Cardiac muscle cell (in vitro differentiated cells and primary cell): ENCODE data around the gene CREG2. TPM values are rescaled to one million over a fixed set of nuclear protein-coding genes. Genes with fewer than 3 reads are reported as not detected.

Experiments
- DNase-seq, 2 donors: peaks; one replicate each; pipeline versions ENCODE4 v3.0.0 to v3.0.0-alpha.2; 2010 to 2017; ENCODE audit warnings: low read depth in 1 of 2, low spot score in 1 of 2
- H3K27ac ChIP-seq: fragments of 200-600 bp; sonication (generic); 2 replicates; pipeline ENCODE4 v1.5.1; 2016
- H3K27me3 ChIP-seq: fragments of 200-600 bp; sonication (generic); 2 replicates; pipeline ENCODE4 v1.6.0; 2016; ENCODE audit warnings: control low read depth
- H3K36me3 ChIP-seq: fragments of 200-600 bp; sonication (generic); 2 replicates; pipeline ENCODE4 v1.5.1; 2016; ENCODE audit warnings: control low read depth
- H3K4me1 ChIP-seq: fragments of 200-600 bp; sonication (generic); 2 replicates; pipeline ENCODE4 v1.8.1; 2017; ENCODE audit warnings: low read depth, mild to moderate bottlenecking, mixed run types
- H3K4me3 ChIP-seq: fragments of 200-600 bp; sonication (generic); 2 replicates; pipeline ENCODE4 v1.5.1; 2016; ENCODE audit warnings: mild to moderate bottlenecking
- H3K9me3 ChIP-seq: fragments of 200-600 bp; sonication (generic); 2 replicates; pipeline ENCODE4 v1.5.1; 2017; ENCODE audit warnings: low read depth, mild to moderate bottlenecking, control low read depth
- polyA plus RNA-seq: library from polyadenylated mRNA; unstranded; fragments of >200 nt; fragmentation: Nextera tagmentation; extraction: Ambion mirVana; gene quantifications from 2 replicates; pipeline ENCODE4 v1.2.1, GENCODE V29; 2016
- total RNA-seq: library from RNA; depleted of rRNA; stranded (reverse); fragments of >200 nt; gene quantifications from 2 replicates; pipeline ENCODE4 v1.2.3, GENCODE V29; 2016
- TF ChIP-seq, protein P1 (sequence below): IDR thresholded peaks from 2 replicates; pipeline ENCODE4 v1.5.1; 2012; ENCODE audit warnings: low read depth, mild to moderate bottlenecking, low read length

CREG2 gene
- total and polyA plus RNA-seq, 2 experiments from 2014 or later, result 2.2 to 4.9 TPM

DNA sequence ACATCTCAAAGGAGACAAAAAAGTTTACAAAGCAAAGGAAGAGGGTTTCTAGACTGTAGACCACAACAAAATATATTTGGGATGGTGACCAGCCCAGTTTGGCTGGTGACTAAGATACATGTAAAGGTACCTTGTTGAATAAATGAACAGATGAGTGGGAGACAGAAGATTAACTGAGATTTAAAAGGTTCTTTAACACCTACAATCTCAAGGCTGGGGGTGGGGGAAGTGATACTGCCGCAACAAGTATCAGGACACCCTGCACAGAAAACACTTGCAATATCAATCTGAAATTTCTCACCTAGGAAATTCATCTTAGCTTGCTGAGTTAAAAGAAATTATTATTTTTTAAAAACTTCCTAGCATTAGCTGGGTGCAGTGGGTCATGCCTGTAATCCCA, 87.1 kb downstream of the CREG2 start:
- no peak for DNase-seq
- TF ChIP-seq, protein P1, sequence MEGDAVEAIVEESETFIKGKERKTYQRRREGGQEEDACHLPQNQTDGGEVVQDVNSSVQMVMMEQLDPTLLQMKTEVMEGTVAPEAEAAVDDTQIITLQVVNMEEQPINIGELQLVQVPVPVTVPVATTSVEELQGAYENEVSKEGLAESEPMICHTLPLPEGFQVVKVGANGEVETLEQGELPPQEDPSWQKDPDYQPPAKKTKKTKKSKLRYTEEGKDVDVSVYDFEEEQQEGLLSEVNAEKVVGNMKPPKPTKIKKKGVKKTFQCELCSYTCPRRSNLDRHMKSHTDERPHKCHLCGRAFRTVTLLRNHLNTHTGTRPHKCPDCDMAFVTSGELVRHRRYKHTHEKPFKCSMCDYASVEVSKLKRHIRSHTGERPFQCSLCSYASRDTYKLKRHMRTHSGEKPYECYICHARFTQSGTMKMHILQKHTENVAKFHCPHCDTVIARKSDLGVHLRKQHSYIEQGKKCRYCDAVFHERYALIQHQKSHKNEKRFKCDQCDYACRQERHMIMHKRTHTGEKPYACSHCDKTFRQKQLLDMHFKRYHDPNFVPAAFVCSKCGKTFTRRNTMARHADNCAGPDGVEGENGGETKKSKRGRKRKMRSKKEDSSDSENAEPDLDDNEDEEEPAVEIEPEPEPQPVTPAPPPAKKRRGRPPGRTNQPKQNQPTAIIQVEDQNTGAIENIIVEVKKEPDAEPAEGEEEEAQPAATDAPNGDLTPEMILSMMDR, result no peak
- peak overlapping the region; percentile 89 for H3K27ac ChIP-seq

DNA sequence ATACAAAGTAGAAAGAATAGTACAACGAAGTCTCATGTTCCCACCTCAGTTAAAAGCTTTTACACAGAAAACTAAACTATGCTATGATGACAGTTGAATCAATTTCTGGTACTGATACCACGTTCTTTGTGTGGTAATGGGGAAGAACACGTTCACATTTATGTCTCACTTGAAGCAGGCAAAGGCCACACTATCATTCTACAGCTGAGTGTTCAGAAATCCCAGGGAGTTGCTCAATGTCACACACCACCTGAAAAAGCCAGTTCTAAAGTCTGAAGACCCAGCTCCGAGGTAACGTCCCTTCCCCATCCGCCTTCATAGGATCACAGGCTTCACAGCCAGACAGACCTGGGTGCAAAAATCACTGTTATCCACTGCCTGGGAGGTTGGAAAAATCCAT, 87.7 kb downstream of the CREG2 start:
- H3K4me3 ChIP-seq, result no peak overlapping the region
- peak overlapping the region; percentile 89 for H3K27ac ChIP-seq
- DNase-seq, result no peak
- H3K27me3 ChIP-seq, result no peaks in the 10 kb centered on the region
- H3K4me1 ChIP-seq, result peaks cover 47% of the 10 kb centered on the region
- no peaks in the 10 kb centered on the region for H3K9me3 ChIP-seq
- TF ChIP-seq, protein P1, result no peak
- H3K36me3 ChIP-seq, result no peaks in the 10 kb centered on the region

More for the DNA sequence above, 87.1 kb downstream of the CREG2 start:
- no peak overlapping the region for H3K4me3 ChIP-seq
- H3K27me3 ChIP-seq, result no peaks in the 10 kb centered on the region
- H3K4me1 ChIP-seq, result peaks cover 46% of the 10 kb centered on the region
- H3K9me3 ChIP-seq, result no peaks in the 10 kb centered on the region
- H3K36me3 ChIP-seq, result no peaks in the 10 kb centered on the region

DNA sequence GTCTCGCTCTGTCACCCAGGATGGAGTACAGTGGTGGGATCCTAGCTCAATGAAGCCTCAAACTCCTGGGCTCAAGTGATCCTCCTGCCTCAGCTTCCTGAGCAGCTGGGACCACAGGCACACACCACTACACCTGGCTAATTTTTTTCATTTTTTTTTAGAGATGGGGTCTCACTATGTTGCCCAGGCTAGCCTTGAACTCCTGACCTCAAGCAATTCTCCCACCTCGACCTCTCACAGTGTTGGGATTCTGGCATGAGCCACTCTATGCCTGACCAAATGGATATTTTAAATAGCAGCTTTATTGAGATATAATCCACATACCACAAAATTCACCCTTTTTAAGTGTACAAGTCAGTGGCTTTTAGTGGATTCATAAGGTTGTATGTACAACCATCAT, 89.9 kb downstream of the CREG2 start:
- H3K36me3 ChIP-seq, result no peaks in the 10 kb centered on the region
- no peak overlapping the region for H3K27ac ChIP-seq
- peaks cover 59% of the 10 kb centered on the region for H3K4me1 ChIP-seq
- TF ChIP-seq, protein P1, result no peak
- no peak for DNase-seq
- H3K9me3 ChIP-seq, result no peaks in the 10 kb centered on the region
- no peaks in the 10 kb centered on the region for H3K27me3 ChIP-seq
- H3K4me3 ChIP-seq, result no peak overlapping the region

DNA sequence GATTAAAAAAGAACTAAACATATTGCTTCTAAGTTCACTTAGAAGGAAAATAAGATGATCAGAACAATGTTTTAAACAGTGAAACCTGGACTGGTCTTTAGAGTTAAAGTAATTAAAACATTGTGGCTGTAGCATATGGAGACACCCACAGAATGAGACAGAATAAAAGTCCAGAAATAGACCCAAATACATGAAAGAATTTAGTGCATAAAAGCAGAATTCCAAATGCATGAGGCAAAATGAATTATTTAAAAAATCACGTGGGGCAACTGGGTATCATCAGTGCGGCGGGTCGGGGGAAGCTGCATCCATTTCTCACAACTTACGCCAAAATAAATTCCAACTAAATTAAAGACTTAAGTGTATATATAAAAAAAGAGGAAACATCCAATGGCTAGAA, 90.9 kb downstream of the CREG2 start:
- H3K27ac ChIP-seq, result no peak overlapping the region
- DNase-seq, result no peak
- peaks cover 49% of the 10 kb centered on the region for H3K4me1 ChIP-seq
- H3K36me3 ChIP-seq, result no peaks in the 10 kb centered on the region
- TF ChIP-seq, protein P1, result no peak
- H3K4me3 ChIP-seq, result no peak overlapping the region
- H3K27me3 ChIP-seq, result no peaks in the 10 kb centered on the region
- H3K9me3 ChIP-seq, result no peaks in the 10 kb centered on the region

DNA sequence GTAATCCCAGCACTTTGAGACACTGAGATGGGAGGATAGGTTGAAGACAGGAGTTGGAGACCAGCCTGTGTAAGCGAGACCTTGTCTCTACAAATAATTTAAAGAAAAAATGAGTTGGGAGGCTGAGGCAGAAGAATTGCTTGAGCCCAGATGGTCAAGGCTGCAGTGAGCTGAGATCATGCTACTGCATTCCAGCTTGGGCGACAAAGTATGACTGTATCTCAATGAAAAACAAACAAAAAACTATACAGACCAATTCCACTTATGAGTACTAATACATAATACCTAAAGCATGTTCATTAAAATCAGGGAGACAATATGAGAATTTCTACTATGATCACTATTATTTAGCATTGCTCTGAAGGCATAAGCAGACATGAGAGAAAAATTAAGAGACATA, 91.4 kb downstream of the CREG2 start:
- Histone ChIP-seq H3K4me1 (peaks cover 45% of the 10 kb centered on the region), H3K27me3 (no peaks in the 10 kb centered on the region), H3K9me3 (no peaks in the 10 kb centered on the region), H3K36me3 (no peaks in the 10 kb centered on the region), H3K27ac (no peak overlapping the region), H3K4me3 (no peak overlapping the region)
- DNase-seq, result peak in 1 of 2 donors; percentile 8
- TF ChIP-seq, protein P1, result no peak

Other genes with a start within 250 kb of the CREG2 start
- gene TBC1D8, start 236.1 kb downstream of the CREG2 start, total RNA-seq, result 19.9 and 23.2 TPM in 2 replicates
- 15.2 and 25.6 TPM in 2 replicates for gene TBC1D8, start 236.1 kb downstream of the CREG2 start, polyA plus RNA-seq
- 51.4 and 52.7 TPM in 2 replicates for gene CNOT11, start 134.6 kb downstream of the CREG2 start, total RNA-seq
- 74.2 and 78.0 TPM in 2 replicates for gene CNOT11, start 134.6 kb downstream of the CREG2 start, polyA plus RNA-seq
- 34.4 and 69.9 TPM in 2 replicates for gene RNF149, start 78.8 kb downstream of the CREG2 start, total RNA-seq
- 44.4 and 82.9 TPM in 2 replicates for gene RNF149, start 78.8 kb downstream of the CREG2 start, polyA plus RNA-seq
- gene RFX8, start 87.6 kb upstream of the CREG2 start, total RNA-seq, result 0.12 TPM in 1 of 2 replicates, not detected in the other
- gene RFX8, start 87.6 kb upstream of the CREG2 start, polyA plus RNA-seq, result not detected in 2 replicates